A673 (cell line): Measurements from ENCODE around the gene SOX2. TPM values are rescaled to one million over a fixed set of nuclear protein-coding genes. Genes with fewer than 3 reads are reported as not detected.

Experiments used
- BruUV-seq: library from RNA; stranded (reverse); fragments of 400-500 nt; replicated peaks from 2 replicates; lab custom pipeline; 2021; lab: Mats Ljungman, UMichigan
- CTCF ChIA-PET: fragments of 300-600 bp; sonication (Branson Sonifier 250); formaldehyde crosslinking; loops from one replicate; lab custom pipeline; 2022; ENCODE audit warnings: antibody characterized with exemption; lab: Charles Lee
- POLR2A ChIA-PET: fragments of 300-600 bp; sonication (Branson Sonifier 250); formaldehyde crosslinking; loops from one replicate; lab custom pipeline; 2022; ENCODE audit warnings: antibody characterized with exemption; ENCODE audit not compliant: low non-redundant PET; lab: Charles Lee
- DNase-seq: peaks from one replicate; pipeline ENCODE4 v3.0.0-alpha.2; 2015; ENCODE audit warnings: low spot score
- H3K27ac ChIP-seq: fragments of 200-600 bp; sonication (generic); 2 replicates; pipeline ENCODE4 v1.5.1; 2016; ENCODE audit warnings: mixed run types, low read depth, mild to moderate bottlenecking, mixed read lengths, antibody characterized with exemption, low read length; ENCODE audit not compliant: poor library complexity, severe bottlenecking
- H3K27me3 ChIP-seq: fragments of 200-600 bp; sonication (generic); replicated peaks from 2 replicates; pipeline ENCODE4 v1.6.1; 2017; ENCODE audit warnings: mixed run types, low read depth, mild to moderate bottlenecking, mixed read lengths, antibody characterized with exemption, low read length; ENCODE audit not compliant: insufficient read depth, poor library complexity
- H3K36me3 ChIP-seq: fragments of 200-600 bp; sonication (generic); 2 replicates; pipeline ENCODE4 v1.6.1; 2016; ENCODE audit warnings: mixed run types, mild to moderate bottlenecking, mixed read lengths, antibody characterized with exemption, low read length; ENCODE audit not compliant: insufficient read depth, poor library complexity, severe bottlenecking
- H3K4me1 ChIP-seq: fragments of 200-600 bp; sonication (generic); 2 replicates; pipeline ENCODE4 v1.6.1; 2017; ENCODE audit warnings: mixed run types, mild to moderate bottlenecking, mixed read lengths, antibody characterized with exemption, low read length; ENCODE audit not compliant: insufficient read depth, poor library complexity, severe bottlenecking
- H3K4me3 ChIP-seq: fragments of 200-600 bp; sonication (generic); 2 replicates; pipeline ENCODE4 v1.5.1; 2016; ENCODE audit warnings: low read depth, mixed run types, mild to moderate bottlenecking, mixed read lengths, low read length; ENCODE audit not compliant: poor library complexity, severe bottlenecking
- H3K9me3 ChIP-seq: fragments of 200-600 bp; sonication (generic); 2 replicates; pipeline ENCODE4 v1.6.1; 2016; ENCODE audit warnings: mixed run types, low read depth, mild to moderate bottlenecking, mixed read lengths, antibody characterized with exemption, low read length; ENCODE audit not compliant: poor library complexity, severe bottlenecking
- EZH2 ChIP-seq: fragments of 200-600 bp; sonication (generic); IDR thresholded peaks from 2 replicates; pipeline ENCODE4 v1.6.1; 2017; ENCODE audit warnings: borderline replicate concordance, low read depth, mild to moderate bottlenecking, mixed read lengths, antibody characterized with exemption, low read length; ENCODE audit not compliant: poor library complexity, severe bottlenecking
- intact Hi-C: fragments of 100-400 bp; cut with micrococcal nuclease; formaldehyde crosslinking; loops from one replicate; pipeline ENCODE4 v1.10.0; 2022; ENCODE audit not compliant: unreplicated experiment
- total RNA-seq: library from RNA; stranded (reverse); gene quantifications from 2 replicates; pipeline ENCODE4 v1.2.3, GENCODE V29; 2021
- TF ChIP-seq, protein P1 (sequence below): fragments of 300-800, 200-600 bp; sonication (generic); conservative IDR thresholded peaks from 2 replicates; pipeline ENCODE4 v1.5.1; 2017; ENCODE audit warnings: low read depth, mild to moderate bottlenecking, antibody characterized with exemption, low read length, moderate library complexity, mixed read lengths

SOX2 gene
- total RNA-seq, 1 experiment from 2014 or later = 62.0 TPM

DNA sequence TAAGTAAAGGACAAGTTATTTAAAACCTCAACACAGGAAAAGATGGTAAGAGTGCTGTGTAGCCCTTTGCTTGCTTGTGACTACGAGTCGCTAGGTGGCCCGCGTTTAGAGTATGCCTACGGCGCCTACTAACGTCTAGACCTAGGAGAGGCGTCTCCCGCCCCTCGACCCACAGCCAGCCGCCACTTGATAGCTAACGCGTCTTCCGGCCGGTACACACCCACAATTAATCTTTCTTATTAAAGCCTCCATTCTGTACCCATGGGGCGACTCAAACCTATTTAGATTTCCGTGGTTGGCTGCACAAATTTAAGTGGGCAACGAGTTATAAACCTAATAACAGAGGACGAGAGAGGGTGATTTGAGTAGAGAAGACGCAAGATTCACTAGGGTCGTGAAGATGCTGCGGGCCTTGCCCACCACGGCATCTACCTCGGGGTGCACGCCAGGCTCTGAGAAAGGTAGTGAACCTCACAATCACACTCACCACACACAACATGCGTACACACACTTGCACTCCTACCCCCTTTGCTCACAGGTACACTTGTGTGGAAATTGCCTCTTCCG, 12.0 kb downstream of the SOX2 start:
- Histone ChIP-seq H3K4me3 (no peak overlapping the region), H3K9me3 (no peaks in the 10 kb centered on the region), H3K4me1 (peaks cover 14% of the 10 kb centered on the region), H3K36me3 (no peaks in the 10 kb centered on the region), H3K27ac (no peak overlapping the region), H3K27me3 (no peaks in the 10 kb centered on the region)
- BruUV-seq = no TSS peak
- TF ChIP-seq EZH2 = no peak
- TF ChIP-seq, protein P1, sequence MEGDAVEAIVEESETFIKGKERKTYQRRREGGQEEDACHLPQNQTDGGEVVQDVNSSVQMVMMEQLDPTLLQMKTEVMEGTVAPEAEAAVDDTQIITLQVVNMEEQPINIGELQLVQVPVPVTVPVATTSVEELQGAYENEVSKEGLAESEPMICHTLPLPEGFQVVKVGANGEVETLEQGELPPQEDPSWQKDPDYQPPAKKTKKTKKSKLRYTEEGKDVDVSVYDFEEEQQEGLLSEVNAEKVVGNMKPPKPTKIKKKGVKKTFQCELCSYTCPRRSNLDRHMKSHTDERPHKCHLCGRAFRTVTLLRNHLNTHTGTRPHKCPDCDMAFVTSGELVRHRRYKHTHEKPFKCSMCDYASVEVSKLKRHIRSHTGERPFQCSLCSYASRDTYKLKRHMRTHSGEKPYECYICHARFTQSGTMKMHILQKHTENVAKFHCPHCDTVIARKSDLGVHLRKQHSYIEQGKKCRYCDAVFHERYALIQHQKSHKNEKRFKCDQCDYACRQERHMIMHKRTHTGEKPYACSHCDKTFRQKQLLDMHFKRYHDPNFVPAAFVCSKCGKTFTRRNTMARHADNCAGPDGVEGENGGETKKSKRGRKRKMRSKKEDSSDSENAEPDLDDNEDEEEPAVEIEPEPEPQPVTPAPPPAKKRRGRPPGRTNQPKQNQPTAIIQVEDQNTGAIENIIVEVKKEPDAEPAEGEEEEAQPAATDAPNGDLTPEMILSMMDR = no peak
- ChIA-PET CTCF (no interaction called here), POLR2A (no interaction called here)
- intact Hi-C loops = no loop called here
- DNase-seq = no peak

DNA sequence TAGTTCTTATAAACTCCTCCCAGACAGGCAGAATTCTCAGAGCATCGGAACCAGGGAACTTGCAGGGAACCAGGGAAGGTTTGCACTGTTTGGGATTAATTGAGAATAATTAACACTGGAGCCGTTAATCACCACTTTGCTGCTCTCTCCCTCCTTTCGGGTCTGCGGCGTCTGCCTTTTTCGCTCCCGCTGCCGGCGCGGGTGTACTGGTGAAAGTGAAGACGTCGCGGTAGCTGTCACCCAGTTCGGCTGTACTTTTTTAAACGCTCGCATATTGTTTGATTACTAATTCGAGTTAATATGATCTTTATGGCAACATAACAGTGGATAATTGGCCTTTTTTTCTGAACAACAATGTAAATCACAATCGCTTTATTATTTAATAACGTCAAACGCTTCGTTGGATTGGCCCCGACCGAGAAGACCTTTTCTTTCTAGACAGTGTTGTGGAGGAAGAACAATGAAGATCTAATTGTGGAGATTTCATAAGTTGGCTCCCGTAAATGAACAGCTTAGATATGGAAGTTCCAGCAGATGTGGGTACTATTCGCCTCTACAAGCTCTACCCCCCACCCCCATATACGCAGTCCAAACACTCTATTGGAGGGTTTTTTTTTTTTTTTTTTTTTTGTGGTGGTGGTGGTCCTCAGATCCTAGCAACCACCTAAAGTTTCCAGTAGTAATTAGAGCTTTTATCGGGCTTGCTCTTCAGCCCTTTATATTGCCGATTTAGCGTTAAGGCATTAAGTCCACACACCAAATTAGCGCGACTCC, 12.7 kb downstream of the SOX2 start:
- Histone ChIP-seq H3K27ac (no peak overlapping the region), H3K4me1 (peaks cover 20% of the 10 kb centered on the region), H3K9me3 (no peaks in the 10 kb centered on the region), H3K27me3 (no peaks in the 10 kb centered on the region), H3K4me3 (no peak overlapping the region), H3K36me3 (no peaks in the 10 kb centered on the region)
- POLR2A ChIA-PET = interaction anchor here (0.6 kb wide), 1 partner anchor 12 kb away, joined by 23 read pairs; no protein-coding TSS in a partner anchor
- no TSS peak for BruUV-seq
- DNase-seq = no peak
- no peak for TF ChIP-seq EZH2
- TF ChIP-seq, protein P1 = no peak
- CTCF ChIA-PET = interaction anchor here (0.6 kb wide), 1 partner anchor 467 kb away, joined by 3 read pairs; no protein-coding TSS in a partner anchor
- intact Hi-C loops = no loop called here

DNA sequence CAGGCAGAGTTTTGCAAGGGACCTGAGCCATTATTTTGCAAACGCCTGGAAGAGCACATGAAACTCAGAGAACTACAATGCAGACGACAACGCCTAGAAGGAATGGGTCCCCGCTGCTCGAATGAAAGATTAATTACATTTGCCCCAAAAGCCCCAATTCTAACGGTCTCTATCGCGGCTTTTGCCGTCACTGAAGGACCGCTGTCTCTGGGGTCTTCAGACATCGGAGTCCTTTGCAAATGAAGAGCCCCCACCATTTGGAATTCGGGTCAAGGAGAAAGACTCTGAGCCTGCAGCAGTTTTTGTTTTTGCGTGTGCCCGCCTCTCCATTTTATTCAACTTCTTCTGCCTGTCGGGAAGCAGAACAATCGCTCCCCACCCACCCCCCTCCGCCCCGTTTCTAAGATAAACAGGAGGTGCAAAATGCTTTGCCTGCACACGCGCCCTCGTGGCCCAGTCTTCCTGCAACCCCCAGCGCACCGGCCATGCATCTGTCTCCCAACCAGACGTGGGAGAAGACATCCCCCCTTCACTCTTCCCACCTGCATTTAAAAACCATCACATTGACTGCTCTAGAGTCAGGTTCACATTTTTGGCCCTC, 13.5 kb downstream of the SOX2 start:
- Histone ChIP-seq H3K27ac (no peak overlapping the region), H3K9me3 (no peaks in the 10 kb centered on the region), H3K36me3 (no peaks in the 10 kb centered on the region), H3K4me1 (peaks cover 29% of the 10 kb centered on the region), H3K4me3 (no peak overlapping the region), H3K27me3 (no peaks in the 10 kb centered on the region)
- DNase-seq = no peak
- BruUV-seq = no TSS peak
- CTCF ChIA-PET = no interaction called here
- POLR2A ChIA-PET = interaction anchor here (0.6 kb wide), 1 partner anchor 13 kb away, joined by 23 read pairs; no protein-coding TSS in a partner anchor
- TF ChIP-seq, protein P1 = no peak
- TF ChIP-seq EZH2 = no peak
- intact Hi-C loops = no loop called here
